HT-29 (cell line): ENCODE measurements around the gene NPIPB6. TPM values are rescaled to one million over a fixed set of nuclear protein-coding genes. Genes with fewer than 3 reads are reported as not detected.
A peak's percentile ranks its signal among the peaks of the same experiment; 100 is the strongest.

Experiments used
- DNase-seq: peaks from one replicate; pipeline ENCODE4 v3.0.0-alpha.2; 2015; ENCODE audit warnings: low spot score
- total RNA-seq: library from RNA; depleted of rRNA; stranded (reverse); fragments of >200 nt; shearing (Covaris generic); gene quantifications from 2 replicates; pipeline ENCODE4 v1.2.3, GENCODE V29; 2014

Gene NPIPB6
- total RNA-seq, 1 experiment from 2014 or later = 1.2 TPM

DNA sequence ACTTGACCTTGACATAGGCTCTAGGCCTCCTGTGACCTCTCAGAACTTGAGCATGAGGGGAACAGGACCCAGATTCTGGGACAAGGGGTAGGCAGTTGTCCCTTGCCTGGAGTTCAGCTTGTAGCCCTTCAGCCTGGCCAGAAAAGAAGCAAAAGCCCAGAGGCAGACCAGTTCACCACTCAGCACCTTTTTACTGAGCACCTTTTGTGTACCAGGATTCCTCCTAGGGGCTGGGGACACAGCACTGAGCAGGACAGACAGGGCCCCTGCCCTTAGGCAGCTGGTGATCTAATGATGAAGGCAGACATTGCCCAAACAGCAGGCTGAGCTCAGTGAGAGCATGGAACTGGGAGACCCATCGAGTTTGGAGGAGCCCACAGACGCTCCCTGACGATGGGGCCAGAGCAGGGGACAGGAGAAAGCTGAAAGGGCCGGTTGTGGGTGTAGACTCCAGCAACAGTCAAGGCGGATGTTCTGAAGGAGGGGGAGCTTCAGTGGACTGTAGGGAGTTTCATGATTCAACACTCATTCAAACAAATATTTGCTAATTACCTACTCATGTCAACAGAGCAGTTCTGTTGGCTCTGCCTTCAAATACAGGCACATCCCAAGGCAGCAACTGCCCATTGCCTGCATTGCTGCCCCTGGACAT lies 38.9 kb downstream of the NPIPB6 start:
- no peak for DNase-seq

DNA sequence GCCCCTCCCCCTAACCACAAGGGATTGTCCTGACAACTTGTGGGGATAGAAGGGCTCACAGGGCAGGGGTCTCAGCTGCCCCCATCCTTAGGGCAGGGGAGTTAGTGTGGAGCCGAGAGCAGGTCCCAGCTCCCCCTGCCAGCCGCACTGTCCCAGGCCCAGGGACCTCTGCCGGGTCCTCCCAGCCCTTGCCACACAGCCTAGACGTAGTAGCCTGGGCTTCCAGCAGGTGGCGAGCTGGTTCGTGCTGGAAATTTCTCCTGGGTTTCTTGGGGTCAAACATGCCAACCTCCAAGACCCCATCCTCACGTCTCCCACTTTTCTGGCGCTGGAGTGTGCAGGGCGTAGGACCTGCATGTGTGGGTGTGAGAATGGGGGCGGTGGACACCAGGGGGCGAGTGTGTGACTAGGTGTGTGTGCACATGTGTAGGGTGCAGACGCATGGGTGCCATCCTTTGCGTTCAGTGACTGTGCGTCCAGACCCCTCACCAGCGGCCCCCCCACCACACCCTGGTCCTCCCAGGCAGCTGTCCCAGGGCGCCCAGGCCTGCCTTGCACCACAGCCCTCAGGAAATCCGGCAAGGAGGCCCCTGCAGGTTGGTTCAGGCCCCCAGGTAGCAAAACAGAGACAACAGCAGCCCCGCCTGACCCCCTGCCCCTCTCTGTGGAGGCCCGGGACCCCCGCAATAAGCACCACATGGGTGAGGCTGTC lies 41.5 kb downstream of the NPIPB6 start:
- DNase-seq = peak; percentile 49

DNA sequence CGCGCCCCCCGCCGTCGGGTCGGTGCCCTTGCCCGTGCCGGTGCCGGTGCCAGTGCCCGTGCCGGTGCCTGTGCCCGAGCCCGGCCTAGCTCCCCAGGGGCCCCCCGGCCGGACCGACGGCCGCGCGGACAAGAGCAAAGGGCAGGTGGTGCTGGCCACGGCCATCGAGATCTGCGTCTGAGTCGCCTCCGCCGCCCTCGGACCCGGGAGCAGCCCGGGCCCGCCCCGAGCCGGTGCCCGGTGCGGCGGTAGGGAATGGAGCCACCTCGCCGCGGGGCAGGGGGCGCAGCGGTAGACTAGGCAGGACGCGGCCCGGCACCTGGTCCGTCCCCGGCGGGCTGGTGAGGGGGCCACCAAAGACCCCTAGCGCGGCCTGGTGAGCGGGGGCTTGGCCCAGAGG lies 42.6 kb downstream of the NPIPB6 start:
- DNase-seq = no peak

DNA sequence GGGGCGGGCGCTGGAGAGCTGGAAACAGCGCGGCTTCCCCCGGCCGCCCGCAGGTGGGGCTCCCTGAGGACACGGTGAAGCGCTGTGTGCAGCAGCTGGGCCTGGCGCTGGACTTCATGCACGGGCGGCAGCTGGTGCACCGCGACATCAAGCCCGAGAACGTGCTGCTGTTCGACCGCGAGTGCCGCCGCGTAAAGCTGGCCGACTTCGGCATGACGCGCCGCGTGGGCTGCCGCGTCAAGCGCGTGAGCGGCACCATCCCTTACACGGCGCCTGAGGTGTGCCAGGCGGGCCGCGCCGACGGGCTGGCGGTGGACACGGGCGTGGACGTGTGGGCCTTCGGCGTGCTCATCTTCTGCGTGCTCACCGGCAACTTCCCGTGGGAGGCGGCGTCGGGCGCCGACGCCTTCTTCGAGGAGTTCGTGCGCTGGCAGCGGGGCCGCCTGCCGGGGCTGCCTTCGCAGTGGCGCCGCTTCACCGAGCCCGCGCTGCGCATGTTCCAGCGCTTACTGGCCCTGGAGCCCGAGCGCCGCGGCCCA lies 43.2 kb downstream of the NPIPB6 start:
- no peak for DNase-seq

DNA sequence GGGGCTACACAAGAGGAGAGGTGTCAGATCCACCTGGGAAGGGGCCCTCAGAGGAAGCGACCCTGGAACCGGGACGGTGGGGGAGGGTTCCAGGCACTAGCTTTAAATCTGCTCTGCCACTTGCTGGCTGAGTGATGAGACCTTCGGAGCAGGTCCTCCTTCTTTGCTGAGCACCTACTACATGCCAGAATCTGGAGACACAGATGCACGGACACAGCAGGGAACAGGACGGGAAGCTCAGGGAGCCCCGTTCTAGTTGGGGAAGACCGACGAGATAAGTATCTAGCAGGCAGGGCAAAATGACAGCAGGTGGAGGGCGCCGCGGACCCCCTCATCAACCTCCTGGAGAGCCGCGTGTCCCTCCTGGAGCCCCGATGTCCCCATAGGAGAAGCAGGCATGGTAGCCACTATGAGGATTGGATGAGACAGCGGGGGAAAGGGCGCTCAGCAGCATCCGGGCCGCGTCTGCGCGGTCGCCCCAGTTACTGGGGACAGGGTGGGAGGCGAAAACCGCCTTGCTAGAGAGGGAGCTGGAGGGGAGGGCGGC lies 43.8 kb downstream of the NPIPB6 start:
- DNase-seq = no peak

DNA sequence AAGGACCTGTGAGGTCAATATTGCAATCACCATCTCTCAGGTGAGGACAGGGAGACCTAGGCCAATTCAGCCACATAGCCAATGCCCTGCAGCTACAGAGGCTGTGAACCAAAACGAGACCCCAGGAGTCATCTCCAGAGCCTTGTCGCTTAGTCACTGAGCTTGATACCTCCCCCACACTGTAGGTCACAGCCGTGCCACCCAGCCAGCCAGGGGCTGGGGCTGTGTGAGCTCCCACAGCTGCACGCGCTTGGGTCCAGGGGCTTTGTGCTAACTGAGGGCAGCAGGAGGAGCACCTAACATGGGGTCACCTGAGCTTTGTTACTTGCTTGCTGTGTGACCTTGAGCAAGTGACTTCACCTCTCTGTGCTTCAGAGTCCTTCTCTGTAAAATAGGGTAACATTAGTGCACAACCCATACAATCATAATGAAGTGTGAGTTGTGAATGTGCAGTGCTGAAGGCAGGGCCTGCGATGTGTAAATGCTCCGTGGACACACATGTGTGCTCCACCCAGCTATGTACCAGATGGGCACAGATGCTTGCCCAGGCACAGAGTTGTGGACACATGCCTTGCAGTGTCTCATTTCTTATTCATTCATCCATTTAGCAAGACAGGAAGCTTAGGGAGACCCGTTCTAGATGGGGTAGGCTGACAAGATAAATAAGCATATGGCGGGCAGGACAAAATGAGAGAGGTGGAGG lies 45.1 kb downstream of the NPIPB6 start:
- no peak for DNase-seq

DNA sequence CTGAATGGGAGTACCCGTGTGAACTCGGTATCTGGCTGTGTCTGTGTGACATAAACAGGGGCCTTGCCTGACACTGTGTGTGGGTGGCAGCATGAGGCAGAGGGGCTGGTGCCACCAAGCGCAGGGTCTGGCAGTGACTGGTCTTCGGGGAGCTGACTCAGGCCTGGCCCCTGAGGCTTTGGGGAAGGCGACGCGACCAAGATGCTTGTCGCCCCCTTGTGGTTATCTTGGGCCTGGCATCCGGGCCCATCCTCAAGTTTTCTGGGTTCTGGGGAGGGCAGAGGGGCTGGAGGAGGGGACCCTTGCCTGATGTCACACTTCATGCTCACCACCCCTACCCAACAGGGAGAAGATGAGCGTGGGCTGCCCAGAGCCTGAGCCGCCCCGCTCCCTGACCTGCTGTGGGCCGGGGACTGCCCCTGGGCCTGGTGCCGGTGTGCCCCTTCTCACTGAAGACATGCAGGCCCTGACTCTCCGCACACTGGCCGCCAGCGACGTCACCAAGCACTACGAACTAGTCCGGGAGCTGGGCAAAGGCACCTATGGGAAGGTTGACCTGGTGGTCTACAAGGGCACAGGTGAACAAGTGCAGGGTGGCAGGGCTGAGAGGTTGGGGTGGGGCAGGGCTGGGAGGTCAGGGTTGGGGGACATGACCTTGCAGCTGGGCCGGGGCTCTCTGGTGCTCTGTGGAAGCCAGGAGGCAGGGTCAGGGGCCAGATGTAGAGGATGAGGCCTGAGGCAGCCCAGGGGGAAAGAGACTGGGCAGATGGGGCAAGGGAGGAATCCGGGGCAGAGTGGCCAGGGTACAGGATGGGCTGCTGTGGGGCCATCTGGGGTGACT lies 46.0 kb downstream of the NPIPB6 start:
- peak; percentile 47 for DNase-seq

DNA sequence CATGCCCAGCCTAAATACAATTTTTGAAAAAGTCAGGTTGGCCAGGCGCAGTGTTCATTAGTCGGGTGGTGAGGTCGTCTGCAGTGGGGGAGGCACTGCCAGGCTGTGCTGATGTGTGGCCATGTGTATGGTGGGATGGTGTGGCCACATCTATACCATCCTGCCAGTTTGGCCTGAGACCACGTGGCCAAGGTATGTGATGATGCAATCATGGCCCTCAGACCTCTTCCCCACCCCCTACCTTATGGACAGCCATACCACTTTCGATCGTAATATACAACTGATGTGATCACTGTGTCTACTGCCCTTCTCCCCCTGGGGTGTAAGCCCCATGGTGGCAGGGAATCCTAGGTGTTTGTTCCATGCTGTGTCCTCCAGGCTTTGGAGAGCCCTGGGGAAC lies 47.3 kb downstream of the NPIPB6 start:
- DNase-seq = no peak

DNA sequence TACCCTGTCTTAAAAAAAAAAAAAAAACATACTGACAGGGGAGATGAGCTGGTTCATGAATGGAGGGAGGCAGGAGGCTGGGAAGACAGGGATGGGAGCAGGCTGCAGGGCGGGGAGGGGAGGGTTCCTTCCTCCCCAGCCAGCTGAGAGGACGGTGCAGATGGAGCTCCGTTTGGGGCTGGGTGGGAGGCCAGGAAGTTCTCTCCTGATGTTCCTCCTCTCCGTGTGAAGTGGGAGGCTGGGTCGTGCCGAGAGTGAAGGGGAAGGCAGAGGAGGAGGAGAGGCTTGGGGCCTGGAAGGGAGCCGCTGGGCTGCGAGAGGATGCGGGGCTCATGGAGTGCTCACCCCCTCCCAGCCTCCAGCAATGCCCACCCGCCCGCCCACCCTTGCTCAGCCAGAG lies 49.7 kb downstream of the NPIPB6 start:
- no peak for DNase-seq

DNA sequence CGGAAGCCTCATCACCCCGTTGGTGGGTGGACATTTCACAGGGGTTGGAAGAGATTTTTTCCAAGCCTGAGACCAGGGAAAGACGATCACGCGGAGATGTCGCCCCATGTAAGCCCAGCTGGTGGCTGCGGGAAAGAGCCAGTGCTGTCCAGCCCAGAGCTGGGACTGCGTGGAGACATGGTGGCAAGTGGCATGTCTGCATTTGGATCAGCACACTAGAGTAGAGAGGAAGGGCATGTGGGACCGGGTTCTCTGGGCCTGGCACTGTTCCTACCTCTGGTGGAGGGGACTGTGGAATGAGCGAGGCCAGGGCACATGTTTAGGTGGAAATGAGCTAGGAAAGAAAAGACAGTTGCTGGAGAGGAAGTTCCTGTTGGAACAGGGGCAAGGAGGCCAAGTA lies 51.0 kb downstream of the NPIPB6 start:
- DNase-seq = no peak

DNA sequence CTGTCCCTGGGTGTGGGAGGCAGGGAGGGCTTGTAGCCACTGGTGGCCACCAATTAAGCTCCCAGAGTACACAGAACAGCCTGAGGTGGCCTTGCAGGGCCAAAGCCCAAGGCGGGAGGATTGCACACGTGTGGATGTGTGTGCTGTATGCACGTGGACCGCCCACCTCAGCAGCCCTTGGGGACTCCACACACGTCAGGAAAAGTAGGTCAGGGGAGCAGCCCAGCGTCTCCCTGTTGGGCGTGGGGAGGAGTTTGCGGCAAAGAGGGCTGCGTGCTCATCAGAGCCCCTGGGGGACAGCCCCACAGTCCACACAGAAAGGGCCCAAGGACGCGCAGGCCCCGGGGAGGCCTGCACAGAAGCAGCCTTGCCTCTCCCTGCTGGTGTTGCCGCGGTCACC lies 51.4 kb downstream of the NPIPB6 start:
- DNase-seq = no peak

DNA sequence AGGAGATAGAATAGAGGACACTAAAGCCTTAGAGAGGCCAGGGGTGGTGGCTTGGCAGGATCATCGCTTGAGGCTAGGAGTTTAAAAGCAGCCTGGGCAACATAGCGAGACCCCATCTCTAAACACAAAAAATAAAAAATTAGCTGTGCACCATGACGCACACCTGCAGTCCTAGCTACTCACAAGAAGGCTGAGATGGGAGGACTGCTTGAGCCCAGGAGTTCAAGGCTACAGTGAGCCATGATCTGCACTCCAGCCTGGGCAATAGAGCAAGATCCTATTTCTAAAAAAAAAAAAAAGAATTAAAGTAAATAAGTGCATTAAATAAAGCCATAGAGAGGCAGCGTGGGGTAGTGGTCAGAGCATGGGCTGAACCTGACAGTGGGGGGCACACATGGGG lies 51.9 kb downstream of the NPIPB6 start:
- DNase-seq = no peak

DNA sequence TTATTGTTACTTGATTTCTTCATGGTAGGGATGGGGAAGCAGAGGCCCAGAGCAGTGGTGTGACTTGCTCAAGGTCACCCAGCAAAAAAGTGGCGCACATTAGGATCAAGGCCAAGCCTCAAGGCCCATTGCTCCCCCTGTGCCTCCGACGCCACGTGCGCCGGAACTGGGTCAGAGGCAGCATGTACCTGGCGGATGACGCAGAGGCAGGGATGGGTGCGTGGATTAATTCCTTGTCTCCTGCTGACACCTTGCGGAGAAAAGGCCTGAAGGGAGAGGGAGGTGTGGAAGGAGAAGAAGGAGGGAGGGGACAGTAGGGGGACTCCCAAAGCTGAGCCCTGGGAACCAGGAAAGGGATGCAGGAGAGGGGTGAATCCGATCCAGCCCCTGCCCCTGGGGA lies 52.5 kb downstream of the NPIPB6 start:
- DNase-seq = no peak

DNA sequence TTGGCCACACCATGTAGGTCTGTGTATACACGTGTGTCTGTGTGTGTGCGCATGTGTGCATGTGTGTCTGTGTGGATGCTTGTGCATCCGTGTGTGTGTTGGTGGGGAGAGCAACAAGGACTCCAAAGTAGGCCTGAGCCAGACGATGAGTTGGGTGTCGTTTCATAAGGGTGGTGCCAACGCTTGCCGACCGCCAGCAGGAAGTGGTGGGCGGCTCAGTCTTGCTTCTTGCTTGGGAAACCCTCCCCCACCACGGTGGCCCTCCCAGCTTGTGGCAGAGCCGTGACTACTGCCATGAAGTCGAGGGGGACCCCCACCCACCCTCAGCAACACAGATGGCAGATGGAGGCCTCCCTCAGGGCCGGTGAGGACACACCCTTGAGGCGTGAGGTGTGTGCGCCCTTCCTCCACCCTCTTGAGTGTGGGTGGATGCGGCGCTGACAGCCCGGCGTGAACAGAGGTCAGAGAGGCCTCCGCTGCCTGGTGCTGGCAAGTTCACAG lies 53.4 kb downstream of the NPIPB6 start:
- no peak for DNase-seq

DNA sequence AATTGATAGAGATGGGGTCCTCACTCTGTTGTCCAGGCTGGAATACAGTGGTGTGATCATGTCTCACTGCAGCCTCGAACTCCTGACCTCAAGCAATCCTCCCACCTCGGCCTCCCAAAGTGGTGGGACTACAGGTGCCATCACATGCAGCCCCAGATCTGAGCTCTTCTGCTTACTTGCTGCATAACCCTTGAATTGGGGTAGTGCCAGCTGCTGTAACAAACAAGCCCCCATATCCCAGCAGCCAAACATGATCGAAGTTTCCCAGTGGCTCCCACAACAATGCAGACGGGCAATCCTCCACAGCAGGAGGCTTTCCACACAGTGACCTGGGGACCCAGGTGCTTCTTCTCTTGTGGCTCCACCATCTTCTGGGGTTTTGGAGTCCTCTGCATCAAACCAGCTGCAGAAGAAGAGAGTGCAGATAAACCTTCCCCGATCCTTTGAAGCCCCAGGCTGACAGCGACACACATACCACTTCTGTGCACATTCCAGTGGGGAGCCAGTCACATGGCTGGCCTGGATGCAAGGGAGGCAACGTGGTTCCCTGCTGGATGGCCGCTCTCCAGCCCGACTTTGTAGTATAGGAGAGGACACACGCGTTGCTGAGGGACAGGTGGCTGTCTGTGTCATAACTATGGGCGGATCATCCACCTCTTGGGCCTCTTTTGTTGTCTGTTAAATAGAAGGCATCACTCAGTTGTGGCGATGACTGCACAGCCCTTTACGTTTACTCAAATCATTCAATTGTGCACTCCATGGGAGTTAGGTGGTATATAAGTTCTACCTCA lies 54.3 kb downstream of the NPIPB6 start:
- DNase-seq = no peak

DNA sequence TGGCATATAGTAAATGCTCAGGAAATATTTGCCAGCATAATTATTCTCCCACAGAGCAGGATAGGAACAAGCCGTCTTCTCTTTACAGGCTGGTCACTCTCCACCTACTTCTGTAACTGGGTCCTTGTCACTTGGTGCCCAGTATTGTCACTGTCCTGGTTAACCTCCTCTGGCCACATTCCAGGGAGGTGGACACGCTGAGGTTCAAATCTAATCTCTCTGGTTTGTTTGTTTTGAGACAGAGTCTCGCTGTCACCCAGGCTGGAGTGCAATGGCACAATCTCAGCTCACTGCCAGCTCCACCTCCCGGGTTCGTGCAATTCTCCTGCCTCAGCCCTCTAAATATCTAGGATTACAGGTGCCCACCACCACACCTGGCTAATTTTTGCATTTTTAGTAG lies 55.4 kb downstream of the NPIPB6 start:
- no peak for DNase-seq

DNA sequence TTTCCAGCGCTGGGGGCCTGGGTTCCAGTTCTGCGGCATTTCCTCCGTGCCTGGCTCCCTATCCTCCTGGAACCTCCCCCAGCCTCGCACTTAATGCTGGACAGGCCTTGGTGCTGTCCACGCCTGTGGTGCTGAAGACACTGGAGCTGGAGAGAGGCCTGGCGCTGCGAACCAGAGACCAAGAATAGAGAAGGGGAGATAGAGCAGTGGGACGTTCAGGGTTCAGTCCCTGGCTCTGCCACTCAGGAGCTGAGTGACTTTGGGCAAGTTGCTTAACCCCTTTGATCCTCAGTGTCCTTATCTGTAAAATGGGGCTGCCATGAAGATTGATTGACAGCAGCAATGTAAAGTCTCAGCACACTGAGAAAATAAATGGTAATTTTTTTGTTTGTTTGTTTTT lies 59.1 kb downstream of the NPIPB6 start:
- no peak for DNase-seq

DNA sequence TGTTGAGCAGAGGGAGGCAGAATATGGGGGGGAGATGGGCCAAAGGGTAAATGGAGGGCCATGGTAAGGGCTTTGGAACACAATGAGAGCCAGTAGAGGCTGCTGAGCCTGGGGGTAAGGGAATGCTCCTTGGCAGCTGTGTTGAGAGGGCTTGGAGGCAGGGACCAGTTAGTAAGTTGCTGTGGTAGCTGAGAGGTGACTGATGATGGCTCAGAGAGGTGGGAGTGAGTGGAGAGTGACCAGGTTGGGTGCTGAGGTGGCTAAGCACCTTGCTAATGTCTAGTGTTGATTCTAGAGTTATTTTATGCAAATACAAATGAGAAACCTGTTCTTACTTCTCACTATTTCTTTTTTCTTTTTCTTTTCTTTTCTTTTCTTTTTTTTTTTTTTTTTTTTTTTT lies 60.2 kb downstream of the NPIPB6 start:
- DNase-seq = no peak

DNA sequence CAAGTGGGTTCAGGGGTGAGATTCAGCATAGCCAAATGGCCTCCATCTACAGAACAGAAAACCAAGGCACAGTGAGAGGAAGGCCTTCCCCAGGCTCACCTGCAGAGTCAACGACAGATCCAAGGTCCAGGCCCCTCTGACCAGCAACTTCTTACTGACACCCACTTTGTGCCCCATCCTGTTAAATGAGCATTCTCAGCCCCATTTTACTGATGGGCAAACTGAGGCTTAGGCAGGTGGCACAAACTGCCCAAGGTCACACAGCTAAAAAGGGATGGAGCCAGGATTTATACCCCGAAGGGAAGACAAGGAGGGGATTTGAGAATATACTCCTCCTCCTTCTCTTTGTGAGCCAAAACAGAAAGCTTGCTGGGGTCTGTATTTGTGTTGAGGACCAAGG lies 61.7 kb downstream of the NPIPB6 start:
- no peak for DNase-seq

DNA sequence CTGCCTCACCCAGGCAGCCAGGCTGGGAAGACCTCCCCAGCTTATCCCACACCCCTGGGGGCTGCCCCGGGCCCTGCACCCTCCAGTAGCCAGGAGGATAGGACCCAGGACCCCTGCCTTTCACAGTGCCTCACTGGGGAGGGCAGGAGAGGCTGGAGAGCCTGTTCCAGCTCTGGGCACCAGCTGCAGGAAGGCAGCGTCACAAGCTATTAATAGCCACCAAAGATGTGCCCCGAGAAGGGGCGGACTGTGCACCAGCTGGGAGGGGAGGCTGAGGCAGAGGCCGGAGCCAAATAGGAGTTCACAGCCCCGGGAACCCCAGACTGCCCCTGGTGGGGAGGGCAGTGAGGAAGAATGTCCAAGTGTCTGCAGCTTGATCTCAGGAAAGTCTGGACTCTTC lies 62.2 kb downstream of the NPIPB6 start:
- no peak for DNase-seq
